HG02642 (cell line): Measurements from ENCODE around the gene STAG2.

Experiments used
- ATAC-seq: cut with Tn5 transposase; IDR thresholded peaks from one replicate; pipeline ENCODE4 v1.9.1; 2021; ENCODE audit warnings: mild to moderate bottlenecking; ENCODE audit not compliant: unreplicated experiment, poor library complexity

The STAG2 gene

DNA sequence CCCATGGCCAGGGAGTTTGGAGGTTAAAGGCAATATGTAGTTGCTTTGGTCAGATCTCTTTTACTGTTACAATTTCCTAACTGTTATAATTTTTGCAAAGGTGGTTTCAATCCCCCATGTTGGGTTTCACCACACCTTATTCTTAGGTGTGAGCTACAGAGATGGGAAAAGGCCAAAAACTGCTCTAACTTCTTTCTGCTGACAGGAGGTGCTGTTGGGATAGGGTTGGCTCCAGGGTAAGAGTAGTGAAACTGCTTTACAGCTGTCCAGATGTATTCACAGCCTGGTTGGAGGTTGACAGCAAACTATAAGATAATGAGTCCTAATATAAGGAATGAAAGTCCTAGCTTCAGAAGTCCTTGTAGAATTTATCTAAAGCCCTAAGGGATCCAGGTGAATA, 189.7 kb downstream of the STAG2 start:
- no peak for ATAC-seq
